Suppressor macrophage (primary cell): Measurements from ENCODE around the gene NOG.

Experiments
- DNase-seq, 4 experiments: peaks; one replicate each; pipeline ENCODE4 v3.0.0-alpha.2; 2020 to 2022
- total RNA-seq, 17 experiments: gene quantifications; one replicate each; lab custom pipeline; 2026; ENCODE audit warnings: mixed read lengths in 6 of 17, inconsistent platforms in 3 of 17; lab: John Stamatoyannopoulos, UW

Gene NOG
- 0 to 0.44 (median 0) reads per million in 17 experiments for total RNA-seq

DNA sequence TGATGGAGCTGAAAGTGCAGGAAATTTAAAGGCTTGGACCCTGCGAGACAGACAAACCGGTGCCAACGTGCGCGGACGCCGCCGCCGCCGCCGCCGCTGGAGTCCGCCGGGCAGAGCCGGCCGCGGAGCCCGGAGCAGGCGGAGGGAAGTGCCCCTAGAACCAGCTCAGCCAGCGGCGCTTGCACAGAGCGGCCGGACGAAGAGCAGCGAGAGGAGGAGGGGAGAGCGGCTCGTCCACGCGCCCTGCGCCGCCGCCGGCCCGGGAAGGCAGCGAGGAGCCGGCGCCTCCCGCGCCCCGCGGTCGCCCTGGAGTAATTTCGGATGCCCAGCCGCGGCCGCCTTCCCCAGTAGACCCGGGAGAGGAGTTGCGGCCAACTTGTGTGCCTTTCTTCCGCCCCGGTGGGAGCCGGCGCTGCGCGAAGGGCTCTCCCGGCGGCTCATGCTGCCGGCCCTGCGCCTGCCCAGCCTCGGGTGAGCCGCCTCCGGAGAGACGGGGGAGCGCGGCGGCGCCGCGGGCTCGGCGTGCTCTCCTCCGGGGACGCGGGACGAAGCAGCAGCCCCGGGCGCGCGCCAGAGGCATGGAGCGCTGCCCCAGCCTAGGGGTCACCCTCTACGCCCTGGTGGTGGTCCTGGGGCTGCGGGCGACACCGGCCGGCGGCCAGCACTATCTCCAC is at the start of gene NOG:
NOG (plus strand) TSS at position 54 of the 674 bp plus-strand sequence; CDS start at position 579, 525 bp downstream.
- peak; percentile 53 to 85 (median 77) for DNase-seq

DNA sequence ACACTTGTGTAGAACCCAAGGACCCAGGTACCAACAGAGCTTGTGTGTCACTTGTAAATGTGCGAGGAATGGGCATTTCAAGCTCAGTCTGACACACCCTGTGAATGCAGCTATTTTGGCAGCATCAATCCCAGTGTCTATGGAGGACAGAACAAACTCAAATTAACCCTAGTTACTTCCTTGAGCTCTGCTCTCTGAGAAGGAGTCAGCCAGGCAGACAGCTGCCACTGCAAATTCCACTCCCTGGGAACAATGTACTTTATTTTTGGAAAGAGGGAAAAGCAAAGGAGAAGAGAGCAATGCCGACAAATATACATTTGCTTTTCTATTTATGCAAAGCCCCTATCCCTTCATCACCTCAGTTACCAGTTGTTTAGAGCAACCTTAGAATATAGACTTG is 48.4 kb upstream of the NOG start:
- DNase-seq = no peak

DNA sequence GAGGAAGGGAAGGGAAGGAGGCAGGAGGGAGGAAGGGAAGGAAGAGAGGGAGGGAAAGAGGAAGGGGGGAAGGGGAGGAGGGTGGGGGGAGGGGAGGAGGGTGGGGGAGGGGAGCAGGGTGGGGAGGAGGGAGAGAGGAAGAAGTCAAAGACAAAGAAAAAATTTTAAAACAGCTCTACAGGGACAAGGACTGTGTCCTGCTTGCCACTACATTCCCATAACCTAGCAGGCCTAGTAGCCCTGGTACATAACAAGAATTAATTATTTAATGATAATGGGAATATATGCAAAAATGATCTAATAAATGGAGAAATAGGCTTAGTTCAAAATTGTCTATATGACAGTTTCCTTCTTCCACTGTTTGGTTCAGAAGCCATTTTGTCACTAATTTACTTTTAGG is 47.6 kb upstream of the NOG start:
- DNase-seq = no peak

DNA sequence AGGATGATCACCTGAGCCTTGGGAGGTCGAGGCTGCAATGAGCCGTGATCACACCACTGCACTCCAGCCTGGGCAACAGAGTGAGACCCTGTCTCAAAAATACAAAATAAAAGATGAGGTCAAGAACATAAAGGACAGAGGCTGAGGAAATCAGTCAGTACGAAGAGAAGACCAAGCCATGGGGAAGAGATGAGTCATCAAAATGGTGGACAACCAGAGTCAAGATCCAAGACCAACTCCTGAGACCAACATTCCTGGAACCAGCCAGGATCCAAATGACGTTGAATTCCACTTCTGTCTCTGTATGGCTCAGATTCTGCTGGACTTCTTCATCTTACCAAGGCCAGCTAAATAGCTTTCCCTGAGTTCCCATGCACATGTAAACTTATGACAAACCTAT is 44.8 kb upstream of the NOG start:
- DNase-seq = no peak

DNA sequence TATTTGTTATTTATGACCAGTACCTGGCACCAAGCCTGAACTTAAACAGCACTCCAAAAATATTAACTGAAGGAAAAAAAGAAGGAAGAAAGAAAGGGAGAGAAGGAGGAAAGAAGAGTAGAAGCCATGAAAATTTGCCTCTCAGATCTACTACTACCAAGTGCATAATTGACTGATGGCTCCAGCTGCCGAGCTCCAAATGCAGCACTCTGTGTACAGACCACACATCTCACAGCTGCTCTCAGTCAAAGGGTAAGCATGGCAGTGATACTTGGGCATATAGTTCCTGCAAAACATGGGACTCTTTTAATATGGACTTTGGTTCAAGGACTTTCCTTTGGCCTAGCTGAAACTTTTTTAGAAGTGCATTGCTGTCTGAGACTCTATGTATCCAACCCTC is 44.0 kb upstream of the NOG start:
- DNase-seq = no peak

DNA sequence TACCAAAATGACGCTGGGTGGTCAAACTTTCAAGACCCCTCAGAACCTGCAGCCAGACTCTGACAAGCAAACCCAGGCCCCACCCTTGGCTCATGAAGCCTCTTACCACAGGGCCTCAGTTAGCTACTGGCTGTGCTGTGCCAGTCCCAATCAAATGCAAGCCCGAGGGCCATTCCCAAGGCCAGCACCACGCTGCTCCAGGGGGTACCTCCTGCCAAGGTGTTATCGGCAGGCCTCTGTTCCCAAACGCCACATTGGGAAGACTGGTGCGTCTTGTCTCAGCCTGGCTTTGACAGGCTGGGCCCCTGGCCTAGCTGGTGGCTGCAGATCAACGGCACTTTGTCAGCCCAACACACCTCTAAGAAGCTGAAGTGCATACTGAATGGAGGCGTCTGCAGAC is 35.8 kb upstream of the NOG start:
- no peak for DNase-seq

DNA sequence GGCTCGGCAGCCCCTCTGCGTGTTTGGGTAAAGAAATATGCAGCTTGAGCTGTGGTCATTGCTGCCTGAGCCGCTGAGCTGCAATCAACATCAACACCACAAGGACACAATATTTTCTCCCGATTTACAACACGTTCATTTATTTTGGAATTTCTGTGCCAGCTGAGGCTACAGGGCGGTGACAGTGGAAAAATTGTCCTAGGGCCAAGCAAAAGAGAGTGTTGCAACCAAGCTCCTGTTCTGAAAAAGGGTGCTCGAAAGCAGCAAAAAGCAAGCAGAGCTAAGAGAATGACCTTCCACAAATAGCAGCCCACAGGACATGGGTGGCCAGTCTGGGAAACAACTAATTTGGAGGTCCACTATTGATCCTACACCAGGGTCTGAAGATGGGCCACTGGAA is 35.4 kb upstream of the NOG start:
- DNase-seq = no peak

DNA sequence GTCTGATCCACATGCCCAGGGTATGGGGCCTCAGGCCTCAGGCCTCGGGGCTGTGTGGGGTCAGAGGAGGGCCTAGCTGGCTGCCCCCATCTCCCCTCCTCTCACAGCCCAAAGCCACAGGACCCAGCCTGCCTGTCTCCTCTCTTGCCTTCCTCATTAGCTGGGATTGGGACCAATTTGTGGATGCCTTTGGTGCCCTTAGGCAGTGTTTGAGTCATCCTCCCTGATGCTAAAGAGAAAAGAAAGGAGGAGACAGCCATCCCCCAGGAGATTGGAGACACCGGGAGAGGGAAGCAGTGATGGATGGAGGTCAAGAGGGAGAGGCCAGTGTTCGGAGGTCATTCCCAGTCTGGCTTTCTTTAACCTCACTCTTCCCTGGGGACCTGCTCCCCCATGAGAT is 23.3 kb upstream of the NOG start:
- no peak for DNase-seq

DNA sequence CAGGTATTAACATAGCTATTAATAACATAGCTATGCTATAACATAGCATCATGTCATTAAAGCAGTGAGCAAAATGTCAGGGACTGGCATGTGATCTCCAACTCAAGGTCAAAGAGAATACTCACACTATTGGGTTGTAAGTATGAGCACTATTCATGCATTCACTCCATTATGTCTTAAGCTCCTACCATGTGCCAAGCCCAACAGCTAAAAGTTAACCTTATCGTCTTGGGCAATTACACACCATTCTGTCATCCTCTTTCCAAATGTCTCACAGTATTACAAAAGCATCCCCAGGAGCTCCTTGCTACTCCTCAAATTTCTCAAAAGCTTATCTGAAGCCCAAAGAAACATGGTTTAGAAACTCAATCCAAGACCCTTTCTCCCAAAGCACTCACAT is 22.0 kb upstream of the NOG start:
- no peak for DNase-seq

DNA sequence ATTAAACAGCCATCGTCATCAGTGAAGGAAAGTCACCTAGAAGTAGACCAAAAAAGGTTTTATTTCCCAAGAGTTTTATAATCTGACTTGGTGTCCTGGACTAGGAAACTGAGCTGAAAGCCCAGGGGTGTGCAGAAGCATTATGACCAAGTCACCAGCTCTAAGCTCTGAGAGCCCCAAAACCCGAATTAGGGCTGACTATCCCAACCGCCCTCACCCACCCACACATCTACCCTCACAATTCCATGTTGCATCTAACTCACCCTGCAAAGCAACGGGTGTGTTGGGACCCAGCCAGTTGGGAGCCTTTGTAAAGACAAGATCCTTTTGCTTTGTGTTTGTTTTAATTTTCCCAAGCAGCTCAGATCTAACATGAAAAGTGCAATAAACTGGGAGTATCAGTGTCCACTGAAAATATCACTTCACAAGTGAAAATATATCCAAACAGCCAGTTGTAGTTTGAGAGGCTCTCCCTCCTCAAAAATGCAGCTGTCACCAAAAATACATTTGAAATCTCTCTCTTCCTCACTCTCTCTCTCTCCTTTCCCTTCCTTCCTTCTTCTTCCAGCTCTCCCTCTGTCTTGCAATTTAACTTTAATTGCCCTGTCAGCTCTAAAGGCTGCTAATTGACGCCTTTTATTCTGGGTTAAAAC is 16.2 kb upstream of the NOG start:
- no peak for DNase-seq

DNA sequence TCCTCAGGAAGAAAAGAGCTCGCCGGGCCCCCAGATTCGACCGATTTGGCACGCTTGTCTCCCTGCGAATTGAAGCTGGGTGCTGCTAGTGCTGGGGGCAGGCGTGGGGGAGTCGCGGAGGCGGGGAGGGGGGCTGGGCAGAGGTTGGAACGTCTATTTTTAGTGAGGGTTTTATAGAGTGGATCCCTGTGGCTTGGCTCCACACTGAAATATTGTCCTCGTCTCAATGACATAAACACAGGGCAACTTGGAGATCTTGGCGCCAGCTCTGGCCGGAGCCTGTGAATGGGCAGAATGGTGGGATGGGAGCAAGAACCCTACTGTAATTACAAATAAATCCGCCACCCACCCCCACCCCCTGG is 15.7 kb upstream of the NOG start:
- no peak for DNase-seq

DNA sequence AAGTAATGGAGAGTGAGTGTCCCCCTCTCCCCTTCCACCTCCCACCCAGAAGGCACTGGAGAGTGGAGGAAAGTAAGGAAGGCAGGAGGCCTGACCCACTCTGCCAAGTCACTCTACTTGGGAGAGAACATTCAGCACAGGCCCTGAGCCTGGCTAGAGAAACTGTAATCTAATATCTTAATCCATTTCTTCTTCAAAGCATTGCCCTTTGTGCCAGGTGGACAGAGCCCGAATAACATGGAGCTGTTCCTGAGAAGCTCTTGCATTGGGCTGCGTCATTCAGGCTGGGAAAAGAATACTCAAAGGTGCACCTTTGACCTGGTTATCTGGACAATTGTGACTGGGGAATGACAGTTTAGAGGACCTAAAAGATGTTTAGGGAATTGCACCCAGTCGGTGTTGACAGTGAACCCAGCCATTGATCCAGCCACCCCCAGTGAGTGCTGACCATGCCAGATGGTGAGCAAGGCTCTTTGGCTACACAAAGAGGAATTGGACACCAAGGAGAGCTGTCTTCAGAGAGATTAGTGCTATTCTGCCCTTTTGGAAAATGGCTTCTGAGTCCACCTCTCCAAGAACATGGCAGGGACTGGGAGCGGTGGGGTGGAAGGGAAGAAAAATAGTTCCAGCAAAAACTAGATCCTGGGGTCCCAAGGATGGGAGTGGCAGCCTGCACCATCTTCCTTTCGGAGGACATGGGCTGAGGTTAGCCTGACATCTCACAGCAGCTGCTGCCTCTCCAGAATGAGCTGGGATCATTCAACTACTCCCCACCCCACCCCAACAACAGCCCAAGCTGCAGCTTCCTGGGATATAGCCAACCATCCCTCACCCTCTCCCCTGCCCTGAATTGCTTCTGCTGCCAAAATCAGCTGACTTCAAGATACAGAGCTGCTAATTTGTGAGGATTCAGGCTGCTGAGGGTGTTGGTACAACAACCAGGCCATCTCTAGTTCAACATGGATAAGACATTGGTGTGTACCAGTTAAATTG is 11.6 kb upstream of the NOG start:
- no peak for DNase-seq

DNA sequence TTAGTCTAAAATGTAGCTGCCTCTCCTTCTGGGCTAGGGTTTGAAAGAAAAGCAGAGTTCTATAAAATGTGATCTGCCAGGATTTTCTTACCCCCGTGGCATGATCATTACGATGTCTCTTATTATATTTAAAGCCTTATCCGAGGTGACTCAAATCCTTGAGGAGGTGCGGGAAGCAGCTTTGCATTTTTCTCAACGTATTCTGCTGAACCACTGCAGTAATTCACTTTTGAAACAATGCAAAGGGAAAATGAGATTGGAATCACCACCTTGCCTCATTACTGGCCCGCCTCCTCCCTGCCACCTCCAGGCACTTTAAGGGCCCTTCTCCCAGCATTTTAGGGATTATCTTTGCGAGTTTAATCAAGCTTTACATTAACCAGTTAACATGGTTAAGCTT is 9.7 kb upstream of the NOG start:
- no peak for DNase-seq

DNA sequence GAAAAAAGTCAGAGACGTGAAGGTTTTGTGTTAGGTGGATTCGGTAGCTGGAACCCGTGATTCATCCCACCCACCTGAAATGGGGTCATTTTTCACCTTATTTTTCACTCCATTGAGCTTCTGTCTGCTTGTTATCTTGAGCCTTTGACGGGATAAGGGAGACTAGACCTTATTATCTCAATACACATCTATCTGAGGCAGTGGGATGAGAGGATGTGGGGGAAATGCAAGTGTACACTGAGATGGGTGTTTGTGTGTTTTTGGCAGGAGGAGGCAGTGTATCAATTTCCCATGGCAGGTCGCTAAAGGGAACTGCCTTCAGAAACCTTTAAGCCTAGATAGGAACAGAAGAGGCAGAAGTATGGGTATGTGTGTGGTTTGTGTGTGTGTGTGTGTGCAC is 6.2 kb upstream of the NOG start:
- DNase-seq = no peak

DNA sequence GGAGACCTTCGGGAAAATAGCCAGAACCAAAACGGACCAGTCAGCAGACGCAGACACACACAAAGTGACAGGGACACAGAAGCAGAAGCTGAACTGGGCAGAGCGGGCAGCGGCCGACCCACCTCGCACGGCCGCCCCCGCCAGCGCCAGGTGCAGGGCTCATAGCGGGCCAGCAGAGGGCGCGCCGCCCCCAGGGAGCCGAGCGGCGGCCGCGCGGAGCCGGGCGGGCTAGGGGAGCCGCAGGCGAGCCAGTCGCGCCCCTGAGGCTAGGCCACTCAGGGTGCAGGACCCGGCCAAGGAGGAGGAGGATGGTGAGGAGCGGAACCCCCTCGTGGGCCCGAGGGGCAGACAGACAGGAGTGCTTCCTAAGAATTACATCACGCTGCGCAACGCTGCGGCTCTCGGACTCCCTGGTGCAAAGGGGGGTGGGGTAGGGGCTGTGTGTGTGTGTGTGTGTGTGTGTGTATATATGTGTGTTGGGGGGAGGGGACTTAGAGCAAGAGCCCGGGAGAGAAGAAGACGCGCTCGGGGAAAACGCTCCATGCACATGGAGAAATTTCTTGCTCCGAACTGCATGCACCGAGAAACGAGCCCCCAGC is 913 bp upstream of the NOG start:
- DNase-seq = peak; percentile 72 to 89 (median 82)

DNA sequence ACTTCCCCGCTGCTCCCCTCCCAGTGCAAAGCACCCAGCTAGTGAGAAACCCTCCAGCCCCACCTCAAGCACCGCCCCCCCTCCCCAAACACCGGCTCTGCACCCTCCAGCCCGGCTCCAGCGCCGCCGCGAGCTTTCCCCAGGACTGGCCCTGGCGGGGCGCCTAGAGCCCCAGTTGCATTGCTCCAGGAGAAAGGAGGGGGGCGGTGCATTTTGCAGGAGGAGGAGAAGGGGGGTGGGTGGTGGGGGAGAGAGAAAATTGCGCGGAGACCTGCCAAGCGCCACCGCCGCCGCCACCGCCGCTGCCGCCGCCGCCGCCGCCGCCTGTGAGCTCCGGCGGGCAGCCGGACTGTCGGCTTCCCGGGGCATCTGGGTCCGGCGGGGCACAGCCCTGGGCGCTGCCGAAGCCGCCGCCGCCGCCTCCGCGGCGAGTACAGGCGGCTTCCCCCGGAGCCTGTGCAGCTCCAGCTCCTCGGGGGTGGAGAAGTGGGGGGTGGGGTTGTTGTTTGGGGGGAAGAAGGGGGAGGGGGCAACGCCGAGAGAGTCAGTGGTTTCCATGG is 333 bp upstream of the NOG start:
- peak in 3 of 4 experiments; percentile 22 to 68 (median 57) for DNase-seq

DNA sequence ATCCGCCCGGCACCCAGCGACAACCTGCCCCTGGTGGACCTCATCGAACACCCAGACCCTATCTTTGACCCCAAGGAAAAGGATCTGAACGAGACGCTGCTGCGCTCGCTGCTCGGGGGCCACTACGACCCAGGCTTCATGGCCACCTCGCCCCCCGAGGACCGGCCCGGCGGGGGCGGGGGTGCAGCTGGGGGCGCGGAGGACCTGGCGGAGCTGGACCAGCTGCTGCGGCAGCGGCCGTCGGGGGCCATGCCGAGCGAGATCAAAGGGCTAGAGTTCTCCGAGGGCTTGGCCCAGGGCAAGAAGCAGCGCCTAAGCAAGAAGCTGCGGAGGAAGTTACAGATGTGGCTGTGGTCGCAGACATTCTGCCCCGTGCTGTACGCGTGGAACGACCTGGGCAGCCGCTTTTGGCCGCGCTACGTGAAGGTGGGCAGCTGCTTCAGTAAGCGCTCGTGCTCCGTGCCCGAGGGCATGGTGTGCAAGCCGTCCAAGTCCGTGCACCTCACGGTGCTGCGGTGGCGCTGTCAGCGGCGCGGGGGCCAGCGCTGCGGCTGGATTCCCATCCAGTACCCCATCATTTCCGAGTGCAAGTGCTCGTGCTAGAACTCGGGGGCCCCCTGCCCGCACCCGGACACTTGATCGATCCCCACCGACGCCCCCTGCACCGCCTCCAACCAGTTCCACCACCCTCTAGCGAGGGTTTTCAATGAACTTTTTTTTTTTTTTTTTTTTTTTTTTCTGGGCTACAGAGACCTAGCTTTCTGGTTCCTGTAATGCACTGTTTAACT is 1.0 kb downstream of the NOG start:
- peak; percentile 17 to 39 (median 30) for DNase-seq

DNA sequence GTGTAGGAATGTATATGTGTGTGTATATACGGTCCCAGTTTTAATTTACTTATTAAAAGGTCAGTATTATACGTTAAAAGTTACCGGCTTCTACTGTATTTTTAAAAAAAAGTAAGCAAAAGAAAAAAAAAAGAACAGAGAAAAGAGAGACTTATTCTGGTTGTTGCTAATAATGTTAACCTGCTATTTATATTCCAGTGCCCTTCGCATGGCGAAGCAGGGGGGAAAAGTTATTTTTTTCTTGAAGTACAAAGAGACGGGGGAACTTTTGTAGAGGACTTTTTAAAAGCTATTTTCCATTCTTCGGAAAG is 1.6 kb downstream of the NOG start:
- no peak for DNase-seq

DNA sequence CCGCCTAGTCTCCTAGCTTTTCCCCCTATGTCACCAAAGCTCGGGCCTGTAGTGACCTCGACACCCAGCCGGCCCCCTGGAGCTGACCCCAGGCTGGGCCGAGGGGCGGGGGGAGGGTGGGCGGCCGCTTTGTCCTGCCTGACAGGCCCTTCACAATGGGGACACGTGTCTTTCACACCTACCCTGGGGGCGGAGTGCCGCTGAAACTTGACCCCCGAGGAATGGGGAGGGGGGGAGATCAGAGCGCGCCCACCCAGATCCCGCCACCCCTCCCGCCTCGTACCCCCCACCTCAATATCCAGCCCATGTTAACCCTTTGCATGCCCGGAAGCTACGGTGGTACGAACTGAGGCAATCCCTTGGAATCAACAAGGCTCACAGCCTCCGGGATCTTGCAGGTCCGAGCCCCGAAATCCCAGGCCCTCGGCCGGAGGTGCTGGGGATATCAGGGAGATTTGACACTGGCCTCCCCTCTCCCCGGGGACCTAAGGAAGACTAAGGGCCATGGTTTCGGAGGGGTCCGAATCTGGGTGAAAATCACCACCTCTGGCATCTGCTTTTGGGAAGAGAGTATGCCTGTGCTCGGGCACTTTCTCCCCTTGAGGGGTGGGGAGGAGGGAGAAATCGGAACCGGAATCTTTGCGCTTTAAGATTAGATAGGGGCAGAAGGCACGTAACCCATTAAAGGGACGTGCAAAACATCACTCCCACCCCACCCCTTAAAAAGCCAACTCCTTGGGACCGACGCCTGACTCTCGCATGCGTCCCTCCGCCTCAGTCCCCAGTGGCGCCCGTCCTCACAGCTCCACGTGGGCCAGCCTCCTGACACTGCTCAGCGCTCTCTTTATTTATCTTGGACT is 2.6 kb downstream of the NOG start:
- peak in 3 of 4 experiments; percentile 19 to 42 (median 40) for DNase-seq

DNA sequence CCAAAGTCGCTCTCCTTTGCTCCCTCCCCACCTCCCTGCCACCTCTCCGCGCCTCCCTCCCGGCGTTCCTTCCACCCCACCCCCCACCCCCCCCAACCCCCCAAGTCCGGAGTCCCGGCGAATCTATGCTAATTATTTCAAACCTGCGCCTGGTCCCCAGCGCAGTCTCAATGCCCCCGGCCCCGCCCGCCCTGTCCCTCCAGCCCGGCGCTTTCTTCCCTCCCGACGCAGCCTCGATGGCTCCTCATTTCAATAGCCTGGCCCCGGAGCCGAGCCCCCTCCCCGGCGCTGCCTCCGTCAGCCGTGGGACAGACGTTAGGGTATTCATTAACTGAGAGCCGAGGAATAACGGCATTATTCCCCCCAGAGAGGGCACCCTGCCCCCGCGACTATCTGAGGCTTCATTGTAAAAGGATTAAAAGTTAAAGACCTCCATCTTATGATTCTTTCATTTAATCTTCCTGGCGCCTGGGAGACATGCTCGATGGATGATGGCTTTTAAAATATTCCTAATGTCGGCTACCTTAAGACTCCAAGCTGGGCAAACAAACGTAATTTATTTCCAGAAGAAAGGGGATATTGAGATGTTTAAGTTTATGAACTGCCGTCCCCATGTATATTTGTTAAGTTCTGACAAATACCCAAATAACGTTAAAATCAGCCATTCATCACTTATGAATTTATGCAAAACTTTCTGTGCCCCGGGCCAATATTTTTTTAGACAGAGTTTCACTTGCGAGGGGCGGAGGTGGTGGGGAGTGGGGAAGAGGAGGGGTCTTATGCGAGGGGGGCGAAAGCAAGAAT is 3.4 kb downstream of the NOG start:
- DNase-seq = no peak
